Transverse colon (tissue), 4 donors: ENCODE data around the gene SPI1. TPM values are rescaled to one million over a fixed set of nuclear protein-coding genes. Genes with fewer than 3 reads are reported as not detected.
A peak's percentile ranks its signal among the peaks of the same experiment; 100 is the strongest.

Source experiments
- DNase-seq: peaks from one replicate; pipeline ENCODE4 v3.0.0-alpha.2; 2019
- H3K27ac ChIP-seq, 4 donors: fragments of 200-600 bp; sonication (generic); 2 replicates each; pipeline ENCODE4 v1.5.1; 2016 to 2018; ENCODE audit warnings: inconsistent platforms in 4 of 4
- H3K27me3 ChIP-seq: fragments of 200-600 bp; sonication (generic); 2 replicates; pipeline ENCODE4 v1.5.1; 2017; ENCODE audit warnings: inconsistent platforms
- H3K36me3 ChIP-seq, 4 donors: fragments of 200-600 bp; sonication (generic); 2 replicates each; pipeline ENCODE4 v1.5.1; 2017 to 2019; ENCODE audit warnings: inconsistent platforms in 4 of 4
- H3K4me1 ChIP-seq, 4 donors: fragments of 200-600 bp; sonication (generic); 2 replicates each; pipeline ENCODE4 v1.5.1; 2017 to 2020; ENCODE audit warnings: inconsistent platforms in 4 of 4
- H3K4me3 ChIP-seq, 4 donors: fragments of 200-600 bp; sonication (generic); 1 replicate in 1 of 4; 2 replicates in 3 of 4; pipeline versions ENCODE4 v1.5.1 to v1.6.1; 2017 to 2019; ENCODE audit warnings: inconsistent platforms in 4 of 4
- H3K9me3 ChIP-seq, 2 donors: fragments of 200-600 bp; sonication (generic); 2 replicates each; pipeline ENCODE4 v1.5.1; 2017 to 2019; ENCODE audit warnings: inconsistent platforms in 2 of 2
- CTCF ChIP-seq, 5 experiments: fragments of 200-600 bp in 3 of 5; fragments of 450-650 bp in 2 of 5; sonication (generic) in 3 of 5; IDR thresholded peaks; 1 replicate in 2 of 5; 2 replicates in 3 of 5; pipeline ENCODE4 v1.5.1; 2016 to 2017; ENCODE audit warnings: antibody characterized with exemption in 5 of 5, inconsistent platforms in 3 of 5, mild to moderate bottlenecking in 2 of 5, moderate library complexity in 1 of 5
- EP300 ChIP-seq: sonication (generic); formaldehyde crosslinking; IDR thresholded peaks from one replicate; pipeline ENCODE4 v1.6.1; 2017; ENCODE audit warnings: antibody characterized with exemption, low read depth
- POLR2A ChIP-seq: fragments of 450-650 bp; IDR thresholded peaks from one replicate; pipeline ENCODE4 v1.6.1; 2016; ENCODE audit warnings: antibody characterized with exemption, mild to moderate bottlenecking, moderate library complexity
- POLR2AphosphoS5 ChIP-seq, 3 donors: sonication (generic); formaldehyde crosslinking; IDR thresholded peaks; one replicate each; pipeline ENCODE4 v1.6.1; 2016; ENCODE audit warnings: antibody characterized with exemption in 3 of 3
- WGBS, 2 donors: methylation state at CpG; one replicate each; pipeline ENCODE4 v1.1.5; 2018; ENCODE audit warnings: low coverage in 1 of 2; 5-methylcytosine and 5-hydroxymethylcytosine counted together
- in situ Hi-C, 4 donors: fragments of 200-750 bp; cut with MboI; loops; one replicate each; pipeline versions ENCODE4 v1.15.0 to v1.15.1; 2017; ENCODE audit warnings: low sequenced_read_pairs in 3 of 4, low pct_ligation_motif_present in 1 of 4, low pct_unique_long_range_greater_than_20kb in 1 of 4
- intact Hi-C: fragments of 100-400 bp; cut with DNase I; formaldehyde crosslinking; loops from one replicate; pipeline ENCODE4 v1.15.1; 2023; ENCODE audit warnings: low total_unique reads
- total RNA-seq, 4 donors: library from RNA; depleted of rRNA; stranded (reverse); fragments of >200 nt; gene quantifications; one replicate each; pipeline ENCODE4 v1.1.0, GENCODE V29; 2016

Gene SPI1
- total RNA-seq, 4 donors from 2014 or later = 7.1 to 35.5 (median 17.2) TPM

DNA sequence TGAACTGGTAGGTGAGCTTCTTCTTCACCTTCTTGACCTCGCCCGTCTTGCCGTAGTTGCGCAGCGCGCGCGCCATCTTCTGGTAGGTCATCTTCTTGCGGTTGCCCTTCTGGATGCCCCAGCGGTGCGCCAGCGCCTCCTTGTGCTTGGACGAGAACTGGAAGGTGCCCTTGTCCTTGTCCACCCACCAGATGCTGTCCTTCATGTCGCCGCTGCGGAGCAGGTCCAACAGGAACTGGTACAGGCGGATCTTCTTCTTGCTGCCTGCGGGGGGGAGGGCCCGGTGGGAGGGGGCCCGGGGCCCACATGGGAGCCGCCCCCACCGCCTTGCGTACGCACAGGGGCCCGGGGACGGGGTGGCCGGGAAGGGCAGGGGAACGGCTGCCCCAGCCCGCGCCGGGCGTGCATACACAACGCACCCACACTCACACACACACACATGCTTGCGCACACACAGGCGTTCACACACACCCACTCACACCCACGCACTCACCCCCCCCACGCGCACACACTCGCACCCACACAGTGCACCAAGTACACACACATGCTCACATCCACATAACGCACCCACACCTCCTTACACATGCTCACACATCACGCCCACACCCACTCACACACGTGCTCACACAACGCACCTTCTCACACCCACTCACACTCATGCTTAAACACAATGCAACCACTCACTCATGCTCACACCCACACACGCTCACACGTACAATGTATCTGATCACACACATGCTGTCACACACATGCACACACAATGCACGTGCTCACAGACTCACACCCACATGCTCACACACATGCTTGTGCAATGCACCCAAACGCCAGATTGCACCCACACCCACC is 22.8 kb downstream of the SPI1 start:
- H3K4me3 ChIP-seq = peak overlapping the region; percentile 23 to 55 (median 44)
- in situ Hi-C loops = loop anchor here in 1 of 4 donors (25.0 kb wide), 1 partner anchor 168 kb away; the partner anchor contains the start of genes ARFGAP2 and PACSIN3
- no peaks in the 10 kb centered on the region for H3K36me3 ChIP-seq
- WGBS, 2 donors = 35 to 76% methylated on average over 19 to 39 of the region's 47 CpGs
- peak; percentile 97 for DNase-seq
- intact Hi-C loops = loop anchor here (5.0 kb wide), 2 partner anchors 178 to 463 kb away; partner anchors contain the start of gene ARFGAP2
- H3K9me3 ChIP-seq = no peaks in the 10 kb centered on the region
- no peak for TF ChIP-seq EP300
- TF ChIP-seq POLR2AphosphoS5 (IDR thresholded peaks at IDR 0.05) = peak in 2 of 3 donors; percentile 61 to 63
- peak; percentile 90 to 99 (median 97) for TF ChIP-seq CTCF (IDR thresholded peaks at IDR 0.05)
- TF ChIP-seq POLR2A = no peak
- H3K27me3 ChIP-seq = no peaks in the 10 kb centered on the region
- peaks cover 0 to 10% (median 5%) of the 10 kb centered on the region in 4 donors for H3K4me1 ChIP-seq
- H3K27ac ChIP-seq = peak overlapping the region; percentile 72 to 81 (median 76)

DNA sequence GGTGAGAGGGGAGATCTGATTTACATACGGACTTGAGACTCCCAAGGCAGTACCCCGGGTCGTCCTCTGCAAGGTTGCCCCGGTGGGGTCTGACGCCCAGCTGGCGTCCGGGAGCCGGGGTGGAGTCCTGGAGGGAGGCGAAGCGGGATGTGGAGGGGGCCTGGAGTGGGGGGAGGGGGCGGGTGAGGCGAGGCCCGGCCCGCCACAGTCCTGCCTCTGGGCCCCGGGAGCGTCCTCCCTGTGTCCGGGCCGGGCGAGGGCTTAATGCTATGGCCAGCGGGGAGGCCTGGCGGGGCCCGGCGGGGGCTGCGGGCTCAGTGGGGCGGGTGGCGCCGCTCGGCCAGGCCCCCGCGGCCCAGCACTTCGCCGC is 23.4 kb downstream of the SPI1 start:
- Histone ChIP-seq H3K9me3 (no peaks in the 10 kb centered on the region), H3K36me3 (no peaks in the 10 kb centered on the region), H3K27ac (peak overlapping the region; percentile 72 to 81 (median 76)), H3K27me3 (no peaks in the 10 kb centered on the region), H3K4me1 (peaks cover 0 to 10% (median 5%) of the 10 kb centered on the region in 4 donors), H3K4me3 (peak overlapping the region; percentile 23 to 55 (median 44))
- TF ChIP-seq CTCF (IDR thresholded peaks at IDR 0.05) (no peak), POLR2AphosphoS5 (IDR thresholded peaks at IDR 0.05) (no peak), POLR2A (no peak), EP300 (no peak)
- in situ Hi-C loops = loop anchor here in 1 of 4 donors (25.0 kb wide), 1 partner anchor 168 kb away; the partner anchor contains the start of genes ARFGAP2 and PACSIN3
- 49 to 100% methylated on average over 3 to 22 of the region's 32 CpGs for WGBS, 2 donors
- DNase-seq = no peak
- intact Hi-C loops = loop anchor here (5.0 kb wide), 2 partner anchors 178 to 463 kb away; partner anchors contain the start of gene ARFGAP2

DNA sequence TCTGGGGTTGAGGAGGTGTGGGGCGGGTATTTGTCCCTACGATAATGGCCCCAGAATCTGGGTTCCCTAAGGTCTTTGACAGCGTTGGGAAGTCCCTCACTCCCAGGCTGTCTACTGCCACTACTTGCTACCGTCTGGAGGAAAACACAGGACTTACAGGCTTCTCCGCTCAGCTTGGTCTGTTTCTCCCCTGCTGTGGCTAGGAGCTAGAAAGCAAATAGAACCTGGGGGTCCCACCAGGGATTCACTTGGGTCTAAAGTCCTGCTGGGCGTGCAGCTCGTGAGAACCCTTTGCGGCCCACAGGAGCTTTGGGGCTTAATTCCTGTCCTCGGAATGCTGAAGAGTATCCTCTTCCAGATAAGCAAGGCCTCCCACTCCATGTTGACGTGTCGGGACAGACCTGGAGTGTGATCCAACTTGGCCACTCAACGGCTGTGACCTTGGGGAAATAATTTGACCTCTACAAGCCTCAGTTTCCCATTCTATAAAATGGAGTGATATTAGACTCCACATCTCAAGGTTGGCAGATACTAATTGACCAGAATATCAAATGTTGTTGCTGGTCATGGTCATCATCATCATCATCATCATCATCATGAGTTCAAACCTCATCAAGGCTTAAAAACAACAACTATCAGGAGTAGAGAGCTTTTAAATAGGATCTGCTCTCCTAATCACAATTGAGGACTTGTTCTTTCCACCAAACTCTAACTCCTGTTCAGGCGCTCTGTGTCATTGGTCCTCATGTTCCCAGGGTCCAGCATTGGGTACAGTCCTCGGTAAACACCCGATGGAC is 24.2 kb downstream of the SPI1 start:
- Histone ChIP-seq H3K9me3 (no peaks in the 10 kb centered on the region), H3K4me3 (no peak overlapping the region), H3K27me3 (no peaks in the 10 kb centered on the region), H3K36me3 (no peaks in the 10 kb centered on the region), H3K4me1 (peaks cover 0 to 10% (median 5%) of the 10 kb centered on the region in 4 donors), H3K27ac (no peak overlapping the region)
- intact Hi-C loops = no loop called here
- 88% methylated on average over 15 of the region's 15 CpGs; no CpG with 5 or more reads in 1 of the 2 donors for WGBS, 2 donors
- in situ Hi-C loops = loop anchor here in 1 of 4 donors (25.0 kb wide), 1 partner anchor 167 kb away; the partner anchor contains the start of genes ARFGAP2 and PACSIN3
- DNase-seq = no peak
- TF ChIP-seq POLR2A (no peak), CTCF (IDR thresholded peaks at IDR 0.05) (no peak), POLR2AphosphoS5 (IDR thresholded peaks at IDR 0.05) (no peak), EP300 (no peak)
